GM21737 (cell line): ENCODE data around the gene TM9SF3.
A peak's percentile ranks its signal among the peaks of the same experiment; 100 is the strongest.

Source experiments
- ATAC-seq: cut with Tn5 transposase; IDR thresholded peaks from one replicate; pipeline ENCODE4 v1.9.1; 2021; ENCODE audit warnings: mild to moderate bottlenecking, moderate library complexity; ENCODE audit not compliant: unreplicated experiment

The TM9SF3 gene

GRCh38 chr10:96513305-96513697 lies 73.5 kb downstream of the TM9SF3 start:
- peak; percentile 26 for ATAC-seq

- no peak for ATAC-seq
Measured at GRCh38 chr10:96512524-96513304, 74.1 kb downstream of the TM9SF3 start.

- ATAC-seq = no peak
Measured at GRCh38 chr10:96511044-96511945, 75.5 kb downstream of the TM9SF3 start.

- ATAC-seq = no peak
Measured at GRCh38 chr10:96509017-96509641, 77.7 kb downstream of the TM9SF3 start.

- ATAC-seq = no peak
Measured at GRCh38 chr10:96507044-96507443, 79.8 kb downstream of the TM9SF3 start.

DNA sequence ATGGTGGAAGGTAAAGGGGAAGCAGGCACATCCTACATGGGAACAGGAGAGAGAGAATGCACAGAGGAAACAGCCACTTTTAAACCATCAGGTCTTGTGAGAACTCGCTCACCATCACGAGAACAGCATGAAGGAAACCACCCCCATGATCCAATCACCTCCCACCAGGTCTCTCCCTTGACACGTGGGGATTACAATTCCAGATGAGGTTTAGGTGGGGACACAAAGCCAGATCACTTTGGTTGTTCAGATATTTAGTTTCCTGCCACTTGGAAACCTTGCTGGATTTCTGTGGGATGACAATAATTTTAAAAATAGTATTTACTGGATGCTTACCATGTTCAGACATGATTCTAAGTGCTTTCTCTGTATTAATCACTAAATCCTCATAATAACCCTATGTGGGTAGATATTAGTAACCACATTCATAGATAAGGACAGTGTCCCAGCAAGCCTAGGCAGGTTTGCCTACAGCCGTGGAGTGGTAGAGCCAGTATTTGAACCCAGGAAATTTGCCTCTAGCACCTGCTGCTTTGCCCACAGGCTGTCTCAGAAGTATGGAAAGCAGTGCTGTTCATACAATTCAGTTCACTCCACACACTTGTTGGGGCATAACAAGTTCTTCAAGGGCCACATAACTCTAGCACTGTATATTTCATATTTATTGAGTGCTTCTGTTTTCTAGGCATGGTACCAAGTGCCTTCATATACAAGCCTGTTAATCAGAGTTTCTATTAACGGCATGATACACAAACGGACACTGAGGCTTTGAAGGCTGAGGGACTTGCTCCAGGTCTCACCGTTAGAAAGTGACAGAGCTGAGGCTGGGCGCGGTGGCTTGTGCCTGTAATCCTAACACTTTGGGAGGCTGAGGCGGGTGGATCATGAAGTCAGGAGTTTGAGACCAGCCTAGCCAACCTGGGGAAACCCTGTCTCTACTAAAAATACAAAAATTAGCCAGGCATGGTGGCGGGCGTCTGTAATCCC lies 81.4 kb downstream of the TM9SF3 start:
- ATAC-seq = no peak

DNA sequence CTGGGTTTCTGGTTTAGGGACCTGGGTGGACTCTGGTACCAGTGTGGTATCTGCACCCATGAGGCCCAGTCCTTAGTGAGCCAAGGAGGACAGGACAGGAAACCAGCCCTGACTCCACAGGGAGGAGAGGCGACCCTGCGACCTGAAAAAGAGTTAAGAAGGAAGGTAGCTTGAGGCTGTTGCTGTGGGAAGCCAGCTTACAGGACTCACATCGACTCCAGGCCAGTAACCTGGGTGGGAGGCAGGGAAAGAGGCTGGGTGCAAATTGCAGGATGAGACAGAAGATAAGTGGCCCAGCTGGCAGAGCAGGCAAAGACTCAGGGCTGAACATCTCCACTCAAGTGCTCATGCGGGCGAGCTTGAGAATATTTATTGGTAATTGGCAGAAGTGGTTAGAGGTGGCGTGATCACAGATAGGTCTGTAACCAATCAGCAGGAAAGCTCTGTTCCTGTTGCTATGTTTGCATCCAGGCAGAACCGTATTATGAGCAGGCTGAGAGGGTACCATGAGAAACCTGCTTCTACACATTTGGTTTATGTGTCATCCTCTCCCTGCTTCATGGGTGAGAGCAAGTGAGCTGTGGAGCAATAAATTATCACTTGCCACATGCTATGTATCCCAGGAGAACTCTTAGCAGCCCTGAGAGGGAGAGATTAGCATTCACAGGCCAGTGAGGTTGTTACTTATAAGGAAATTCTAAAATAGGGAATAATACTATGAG lies 84.1 kb downstream of the TM9SF3 start:
- no peak for ATAC-seq

GRCh38 chr10:96501985-96502384 lies 84.8 kb downstream of the TM9SF3 start:
- no peak for ATAC-seq

DNA sequence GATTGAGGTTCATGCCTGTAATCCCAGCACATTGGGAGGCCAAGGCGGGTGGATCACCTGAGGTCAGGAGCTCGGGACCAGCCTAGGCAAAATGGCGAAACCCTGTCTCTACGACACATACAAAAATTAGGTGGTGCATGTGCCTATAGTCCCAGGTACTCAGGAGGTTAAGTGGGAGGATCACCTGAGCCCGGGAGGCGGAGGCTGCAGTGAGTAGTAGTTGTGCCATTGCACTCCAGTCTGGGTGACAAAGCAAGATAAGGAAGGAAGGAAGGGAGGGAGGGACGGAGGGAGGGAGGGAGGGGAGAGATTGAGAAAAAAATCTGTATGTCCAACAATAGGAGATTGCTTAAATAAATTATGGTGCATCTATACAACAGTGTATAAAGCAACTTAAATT lies 86.3 kb downstream of the TM9SF3 start:
- no peak for ATAC-seq

GRCh38 chr10:96500050-96500449 lies 86.8 kb downstream of the TM9SF3 start:
- ATAC-seq = no peak

DNA sequence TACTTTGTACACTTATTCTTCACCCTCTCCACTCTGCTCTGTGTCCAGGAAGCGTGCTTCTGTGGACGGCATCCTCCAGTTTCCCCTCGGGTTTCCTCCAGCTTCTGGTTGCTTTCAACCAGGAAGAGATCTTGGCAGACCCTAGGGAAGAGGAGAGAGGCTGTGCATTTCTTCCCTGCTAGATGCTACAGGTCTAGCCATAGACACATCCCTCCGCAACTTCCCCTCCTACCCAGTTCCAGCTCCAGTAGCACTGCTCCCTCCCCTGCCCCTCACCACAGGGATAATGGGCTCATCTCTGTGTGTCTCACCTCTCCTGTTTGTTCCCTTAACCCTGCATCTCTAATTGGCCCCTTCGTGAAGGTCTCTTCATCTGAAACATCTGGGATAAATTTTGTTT lies 89.4 kb downstream of the TM9SF3 start:
- ATAC-seq = no peak

- no peak for ATAC-seq
Measured at GRCh38 chr10:96496281-96496925, 90.4 kb downstream of the TM9SF3 start.

GRCh38 chr10:96495544-96495943 lies 91.3 kb downstream of the TM9SF3 start:
- ATAC-seq = no peak

DNA sequence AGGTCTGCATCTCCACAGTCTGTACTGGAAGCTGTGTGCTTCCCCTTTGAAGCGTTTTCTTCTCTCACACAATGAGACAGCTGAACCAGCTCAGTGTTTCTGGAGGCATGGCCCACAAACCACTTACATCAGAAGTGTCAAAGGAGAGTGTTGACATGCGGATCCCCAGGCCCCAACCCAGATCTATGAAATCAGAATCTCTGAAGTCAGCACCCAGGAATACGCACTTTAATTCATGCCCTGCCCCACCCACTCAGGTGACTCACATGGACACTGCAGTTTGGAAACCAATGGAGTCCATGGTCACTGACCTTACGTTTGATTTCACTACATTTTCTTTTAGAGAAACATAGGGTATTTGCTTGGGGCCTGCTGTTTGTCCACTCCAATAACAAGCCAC lies 92.1 kb downstream of the TM9SF3 start:
- no peak for ATAC-seq

GRCh38 chr10:96493871-96494525 lies 92.8 kb downstream of the TM9SF3 start:
- no peak for ATAC-seq

- no peak for ATAC-seq
Measured at GRCh38 chr10:96493254-96493653, 93.6 kb downstream of the TM9SF3 start.

DNA sequence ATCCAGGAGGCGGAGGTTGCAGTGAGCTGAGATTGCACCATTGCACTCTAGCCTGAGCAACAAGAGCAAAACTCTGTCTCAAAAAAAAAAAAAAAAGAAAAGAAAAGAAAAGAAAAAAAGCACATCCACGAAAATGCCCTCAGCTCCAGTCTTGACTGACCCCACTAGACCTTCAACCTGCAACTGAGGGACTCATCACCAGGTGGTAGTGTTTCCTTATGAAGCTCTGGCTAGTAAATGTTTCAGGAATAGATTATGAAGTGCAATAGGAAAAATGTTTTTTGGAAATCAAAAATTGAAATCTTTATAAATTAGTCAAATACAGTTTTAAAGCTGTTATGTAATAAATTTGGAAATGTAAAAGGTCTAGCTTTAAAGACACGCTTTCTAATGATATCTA lies 95.5 kb downstream of the TM9SF3 start:
- ATAC-seq = no peak

GRCh38 chr10:96488161-96488935 lies 98.5 kb downstream of the TM9SF3 start:
- no peak for ATAC-seq
